Ovary (tissue), 3 donors: ENCODE data around the gene MRM2.

ENCODE experiments used
- CTCF ChIP-seq, 3 donors: fragments of 450-650 bp in 2 of 3; fragments of 200-600 bp in 1 of 3; IDR thresholded peaks; one replicate each; pipeline versions ENCODE4 v1.5.1 to v1.8.0; 2016 to 2022; ENCODE audit warnings: antibody characterized with exemption in 3 of 3, mild to moderate bottlenecking in 1 of 3
- EP300 ChIP-seq: sonication (generic); formaldehyde crosslinking; IDR thresholded peaks from one replicate; pipeline ENCODE4 v1.6.1; 2017; ENCODE audit warnings: antibody characterized with exemption
- donor health status: DM: no; HTN: no; CAD: no.

- no peak for TF ChIP-seq CTCF (IDR thresholded peaks at IDR 0.05)
- TF ChIP-seq EP300, result no peak
Observed at GRCh38 chr7:2199528-2199927, 42.5 kb downstream of the MRM2 start.
